HG03354 (cell line): ENCODE results near the gene CREB5.
"Not testable (repeated sequence)": the region's sequence is repeated elsewhere in the genome, so short reads cannot be mapped to it uniquely, and the experiment has no call there.

Experiments used
- ATAC-seq: cut with Tn5 transposase; IDR thresholded peaks from one replicate; pipeline ENCODE4 v1.9.1; 2021; ENCODE audit warnings: mild to moderate bottlenecking; ENCODE audit not compliant: unreplicated experiment, poor library complexity, severe bottlenecking

CREB5 gene

DNA sequence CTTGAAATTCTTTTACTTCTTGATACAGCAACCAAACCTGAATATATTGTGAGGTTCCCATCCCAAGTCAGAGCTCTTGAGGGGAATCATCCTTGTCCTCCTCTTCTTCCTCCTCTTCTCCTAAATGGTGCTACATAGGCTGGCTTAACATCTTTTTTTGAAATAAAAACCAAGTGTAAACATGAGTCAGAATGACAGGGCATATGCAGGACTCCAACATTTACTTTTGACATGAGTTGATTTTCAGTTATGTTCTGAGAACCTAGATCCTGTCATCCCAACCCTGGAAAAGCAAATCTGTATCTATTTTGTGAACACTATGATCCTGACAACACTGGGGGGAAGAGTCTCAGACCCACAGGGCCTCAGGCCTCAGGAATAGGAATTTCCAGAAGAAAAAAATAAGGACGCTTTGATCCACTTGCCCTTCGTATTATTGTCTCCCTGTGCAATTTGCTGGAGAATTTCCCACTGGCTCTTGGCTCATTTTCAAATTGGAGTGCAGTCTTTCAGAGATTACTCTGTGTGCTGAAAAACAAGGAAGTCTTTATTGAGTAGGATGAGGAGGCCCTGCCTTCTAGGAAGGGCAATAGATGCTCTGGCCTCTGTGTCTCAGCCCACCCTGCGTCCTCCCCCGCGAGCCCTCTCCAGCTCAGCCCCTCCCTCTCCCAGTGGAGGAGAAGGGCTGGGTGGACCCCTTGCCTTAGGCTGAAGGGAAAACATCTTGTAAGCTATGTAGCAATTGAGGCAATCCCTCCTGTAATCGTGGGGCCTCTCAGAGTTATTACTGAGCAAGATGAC is 121.6 kb downstream of the CREB5 start:
- ATAC-seq = no peak

DNA sequence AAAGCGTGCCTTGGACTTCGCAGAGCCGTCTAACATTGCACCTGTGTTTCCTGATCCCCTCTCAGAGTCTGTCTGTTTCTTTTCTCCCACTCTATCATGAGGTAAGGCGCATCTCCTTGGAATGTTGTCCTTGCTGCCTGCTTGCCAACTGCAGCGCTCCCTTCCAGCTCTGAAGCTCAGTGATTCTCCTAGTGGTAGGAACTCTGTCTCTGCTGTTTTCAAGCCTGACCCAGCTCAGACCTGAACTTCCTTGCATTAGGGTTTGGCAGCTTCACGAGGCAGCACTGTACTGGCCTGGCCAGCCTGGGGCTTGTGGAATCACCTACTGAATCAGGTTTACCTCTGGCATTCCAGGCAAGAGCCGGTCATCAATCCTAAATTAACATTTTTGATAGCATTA is 123.9 kb downstream of the CREB5 start:
- no peak for ATAC-seq

DNA sequence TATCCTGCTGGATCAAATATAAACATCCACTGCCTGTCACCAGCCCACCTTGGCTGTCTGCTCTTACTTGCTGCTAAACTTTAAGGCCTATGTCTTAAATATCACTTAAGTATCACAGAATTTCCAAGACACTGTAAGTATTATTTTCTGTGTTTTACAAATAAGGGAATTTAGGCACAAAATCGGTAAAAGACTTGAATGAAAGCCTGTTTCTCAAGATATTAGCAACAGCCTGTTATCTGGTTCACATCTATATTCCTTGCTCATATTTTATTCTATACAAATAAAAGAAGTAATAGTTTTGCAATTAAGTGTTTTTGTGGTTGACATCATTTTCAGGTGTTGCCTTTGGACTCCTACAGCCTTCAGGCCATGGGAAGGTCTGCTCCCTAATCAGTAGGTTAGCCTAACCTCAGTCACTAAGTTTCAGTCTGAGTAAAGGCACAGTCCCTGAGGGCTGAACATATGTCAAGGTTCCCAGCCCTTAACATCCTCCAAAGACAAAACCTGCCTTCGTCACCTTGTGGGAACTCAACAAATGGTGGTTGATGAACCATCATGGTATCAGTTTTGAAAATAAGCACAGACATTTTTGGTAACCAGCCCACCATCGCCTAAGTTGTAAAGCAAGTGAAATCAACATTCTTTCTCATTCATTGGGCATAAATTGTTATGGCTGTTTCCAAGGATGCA is 127.1 kb downstream of the CREB5 start:
- ATAC-seq = peak; percentile 99

DNA sequence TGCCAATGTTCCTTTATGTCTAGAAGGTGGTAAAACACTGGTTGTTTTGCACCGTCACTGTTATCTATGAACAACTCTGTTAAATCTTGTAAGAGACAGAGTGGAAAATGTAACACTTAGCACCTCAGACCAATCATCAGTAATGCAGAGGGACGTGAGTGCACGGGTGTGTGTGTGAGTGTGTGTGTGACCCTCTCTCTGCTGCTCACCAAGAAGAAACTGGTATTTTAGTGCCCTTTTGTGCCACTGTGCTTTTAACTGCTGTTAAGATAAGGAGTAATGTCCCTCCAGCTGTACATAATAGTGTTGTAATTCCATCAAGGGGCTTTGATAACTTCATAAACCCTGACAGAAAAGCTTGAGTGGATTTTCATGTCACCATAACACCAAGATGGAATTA is 130.1 kb downstream of the CREB5 start:
- no peak for ATAC-seq

DNA sequence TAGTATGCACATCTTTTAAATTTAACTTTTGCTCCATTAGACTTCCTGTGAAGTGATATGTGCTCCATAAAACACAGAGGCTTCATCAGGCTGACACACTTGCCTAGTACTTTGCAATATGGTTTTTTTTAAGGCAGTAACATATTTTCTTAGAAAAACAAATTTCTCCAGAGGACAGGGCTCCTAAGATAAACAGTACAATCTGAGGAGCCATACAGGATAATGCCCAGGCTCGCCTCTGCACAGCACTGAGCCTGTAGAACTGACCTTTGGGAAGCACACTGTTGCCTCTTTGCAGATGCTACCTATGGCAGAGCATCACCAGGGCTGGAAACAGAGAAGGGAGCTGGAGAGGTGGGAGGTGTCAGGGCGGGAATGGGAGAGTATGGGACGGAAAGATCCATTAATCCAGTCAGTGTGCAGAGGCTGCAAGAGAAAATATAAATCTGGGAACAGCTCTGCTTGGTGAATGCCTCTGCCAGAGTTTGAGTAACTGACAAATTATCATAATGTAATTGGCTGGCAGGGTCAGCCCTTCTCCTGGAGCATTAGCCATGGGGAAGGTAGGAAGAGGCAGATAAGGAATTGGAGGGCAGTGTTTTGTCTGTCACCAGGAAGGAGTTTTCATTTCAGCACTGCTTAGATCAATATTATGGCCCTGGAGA is 132.3 kb downstream of the CREB5 start:
- no peak for ATAC-seq

DNA sequence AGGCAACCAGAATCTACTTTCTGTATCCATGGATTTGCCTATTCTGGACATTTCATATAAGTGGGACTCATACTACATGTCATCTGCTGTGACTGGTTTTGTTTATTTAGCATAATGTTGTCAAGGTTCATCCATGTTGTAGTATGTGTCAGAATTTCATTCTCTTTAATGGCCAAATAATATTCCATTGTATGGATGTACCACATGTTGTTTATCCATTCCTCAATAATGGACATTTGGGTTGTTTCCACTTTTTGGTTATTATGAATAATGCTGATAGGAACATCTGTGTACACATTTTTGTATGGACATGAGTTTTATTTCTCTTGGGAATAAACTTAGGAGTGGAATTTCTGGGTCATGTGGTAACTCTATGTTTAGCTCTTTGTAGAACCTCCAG is 133.7 kb downstream of the CREB5 start:
- no peak for ATAC-seq

DNA sequence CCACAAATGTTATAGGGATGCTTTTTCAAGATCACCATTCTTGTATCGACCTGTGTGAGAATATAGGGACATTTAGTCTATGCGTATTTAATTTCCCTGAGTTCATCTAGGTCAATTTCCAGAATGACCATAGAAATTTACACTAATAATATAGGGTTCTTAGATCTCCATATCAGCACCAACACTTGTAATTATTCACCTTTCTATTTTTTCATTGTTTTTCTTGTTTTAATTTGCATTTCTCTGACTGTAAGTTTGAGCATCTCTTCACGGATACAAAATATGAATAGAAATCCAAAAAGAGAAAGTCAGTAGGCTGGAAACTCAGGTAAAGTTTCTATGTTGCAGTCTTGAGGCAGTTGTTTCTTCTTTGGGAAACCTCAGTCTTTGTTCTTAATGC is 134.8 kb downstream of the CREB5 start:
- ATAC-seq = no peak

DNA sequence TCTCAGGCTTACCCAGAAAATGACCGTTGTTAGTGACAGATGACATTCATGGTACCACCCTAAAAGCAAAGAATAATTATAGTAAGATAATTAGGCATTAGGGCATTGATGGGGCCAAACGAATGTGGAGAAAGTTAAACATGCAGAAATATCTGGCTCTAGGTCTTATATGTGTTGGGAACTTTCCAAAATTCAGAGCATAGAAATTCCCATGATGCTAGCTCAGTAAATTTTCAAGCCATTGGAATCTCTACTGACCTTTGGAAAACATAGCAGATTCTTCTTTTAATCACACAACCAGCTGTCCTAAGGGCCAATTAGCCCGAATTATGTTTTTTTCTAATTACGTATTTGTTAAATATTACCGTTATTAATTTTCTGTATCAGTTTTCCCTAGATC is 136.1 kb downstream of the CREB5 start:
- no peak for ATAC-seq

DNA sequence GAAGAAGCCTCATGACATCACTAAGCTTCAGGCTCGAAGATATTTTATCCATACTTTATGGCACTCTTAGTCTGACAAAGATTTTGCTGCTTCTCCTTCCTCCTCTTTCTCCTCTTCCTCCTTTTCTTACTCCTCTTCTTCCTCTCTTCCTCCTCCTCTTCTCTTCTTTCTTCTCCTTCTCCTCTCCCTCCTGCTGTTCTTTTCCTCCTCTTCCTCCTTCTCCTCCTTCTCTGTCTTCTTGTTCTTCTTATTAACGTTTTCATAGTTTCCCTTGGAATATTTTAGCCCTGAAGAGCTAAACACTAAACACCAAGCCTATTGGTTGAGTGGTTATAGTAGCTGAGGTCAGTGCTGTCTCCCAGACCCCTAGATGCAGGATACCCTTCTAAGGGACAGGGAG is 137.7 kb downstream of the CREB5 start:
- ATAC-seq = no peak

DNA sequence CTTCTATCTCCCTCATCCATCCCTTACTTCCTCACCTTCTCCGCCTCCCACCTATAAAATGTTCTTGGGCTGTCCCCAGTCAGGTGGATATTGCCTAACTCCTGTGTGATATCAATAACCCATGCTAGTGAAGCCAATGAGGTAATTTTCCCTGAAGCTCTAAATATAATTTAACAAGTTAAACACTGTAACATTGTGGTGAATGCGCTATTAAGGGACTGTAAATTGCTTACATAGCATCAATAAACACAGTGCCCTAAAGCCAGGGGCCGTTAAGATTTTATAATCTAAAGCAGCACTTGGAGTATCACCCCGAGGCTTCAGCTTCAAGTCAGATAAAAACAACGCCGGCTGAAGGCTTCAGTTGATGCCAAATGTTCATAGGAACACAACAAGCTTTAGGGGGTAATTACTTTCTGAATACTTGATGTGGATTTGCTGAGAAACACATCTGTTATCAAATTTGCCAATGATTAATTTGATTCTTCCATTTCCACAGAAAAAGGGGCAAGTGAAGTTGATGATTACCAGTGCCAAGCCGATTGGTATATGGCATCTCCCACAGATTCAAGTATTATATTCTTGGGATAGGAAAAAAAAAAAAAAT is 138.4 kb downstream of the CREB5 start:
- no peak for ATAC-seq

DNA sequence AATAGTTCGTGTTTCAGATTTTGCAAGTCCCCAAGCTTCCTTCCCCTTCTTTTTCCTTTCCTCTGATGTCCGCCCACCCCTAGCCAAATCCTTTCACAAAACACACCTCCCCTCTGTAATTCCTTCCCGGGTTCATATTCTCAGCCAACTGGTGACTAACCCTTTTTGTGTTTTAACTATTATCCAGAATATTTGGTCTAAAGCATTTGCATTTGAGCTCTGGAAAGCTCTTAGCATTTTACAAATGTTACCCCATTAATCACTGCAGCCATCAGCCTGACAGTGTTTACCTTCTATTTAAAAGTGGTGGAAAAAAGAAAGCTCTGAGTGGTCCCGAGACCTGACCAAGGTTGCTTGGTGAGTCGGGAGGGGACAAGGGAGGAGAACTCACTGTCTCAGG is 139.0 kb downstream of the CREB5 start:
- no peak for ATAC-seq

DNA sequence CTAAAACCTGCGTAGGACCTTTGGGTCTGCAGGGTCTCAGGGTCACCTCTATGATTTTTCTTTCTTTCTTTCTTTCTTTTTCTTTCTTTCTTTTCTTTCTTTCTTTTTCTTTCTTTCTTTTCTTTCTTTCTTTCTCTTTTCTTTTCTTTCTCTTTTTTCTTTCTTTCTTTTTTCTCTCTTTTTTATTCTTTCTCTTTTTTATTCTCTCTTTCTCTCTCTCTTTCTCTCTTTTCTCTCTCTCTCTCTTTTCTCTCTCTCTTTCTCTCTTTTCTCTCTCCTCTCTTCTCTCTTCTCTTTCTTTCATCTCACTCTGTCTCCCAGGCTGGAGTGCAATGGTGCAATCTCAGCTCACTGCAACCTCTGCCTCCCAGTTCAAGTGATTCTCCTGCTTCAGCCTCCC is 139.4 kb downstream of the CREB5 start:
- not testable (repeated sequence) for ATAC-seq

DNA sequence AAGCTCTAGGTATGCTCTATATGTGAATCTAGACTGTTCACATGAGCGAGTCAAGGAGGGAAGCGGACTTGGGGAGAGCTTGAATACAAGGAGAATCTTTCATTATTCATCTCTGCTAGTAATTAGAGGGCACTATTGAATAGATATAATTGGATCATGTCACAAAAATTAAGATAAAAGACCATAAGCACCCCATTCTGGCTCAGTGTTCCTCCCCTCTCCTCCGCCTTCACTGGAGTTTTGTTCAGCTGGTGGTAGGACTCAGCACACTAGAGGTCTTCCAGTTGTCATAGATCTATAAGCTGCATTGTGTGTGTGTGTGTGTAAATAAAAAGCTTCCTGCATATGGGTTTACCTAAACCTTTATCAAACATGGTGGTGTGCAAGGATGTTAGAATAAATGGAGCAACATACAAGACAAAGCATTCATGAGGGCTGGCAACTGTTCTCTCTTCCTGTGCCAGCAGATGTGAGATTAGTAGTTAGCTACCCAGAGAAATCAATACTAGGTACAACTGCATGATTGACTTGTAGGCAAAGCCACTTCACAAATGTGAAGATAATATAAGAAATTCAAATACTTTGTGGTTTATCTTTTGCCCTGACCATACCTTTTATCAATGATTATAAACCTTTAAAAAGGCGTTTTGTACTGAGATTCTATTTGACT is 142.6 kb downstream of the CREB5 start:
- ATAC-seq = no peak

DNA sequence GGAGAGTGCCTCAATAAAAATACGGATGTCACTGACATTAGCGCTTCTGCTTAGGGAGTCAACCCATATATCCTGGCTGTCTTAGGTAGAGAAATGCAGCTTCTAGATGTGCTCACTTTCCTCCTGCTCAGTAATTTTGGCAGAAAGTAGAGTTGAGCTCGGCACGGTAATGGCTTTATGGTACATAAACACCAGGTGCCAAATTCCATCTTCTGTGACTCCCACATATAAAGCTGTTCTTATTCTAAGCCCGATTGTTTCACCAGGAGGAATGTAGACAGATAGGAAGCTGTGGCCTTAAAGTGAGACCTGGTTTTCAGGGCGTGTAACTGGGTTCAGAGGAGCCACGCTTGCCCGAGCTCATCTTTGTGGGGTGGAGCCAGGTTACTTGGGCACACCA is 143.7 kb downstream of the CREB5 start:
- no peak for ATAC-seq

DNA sequence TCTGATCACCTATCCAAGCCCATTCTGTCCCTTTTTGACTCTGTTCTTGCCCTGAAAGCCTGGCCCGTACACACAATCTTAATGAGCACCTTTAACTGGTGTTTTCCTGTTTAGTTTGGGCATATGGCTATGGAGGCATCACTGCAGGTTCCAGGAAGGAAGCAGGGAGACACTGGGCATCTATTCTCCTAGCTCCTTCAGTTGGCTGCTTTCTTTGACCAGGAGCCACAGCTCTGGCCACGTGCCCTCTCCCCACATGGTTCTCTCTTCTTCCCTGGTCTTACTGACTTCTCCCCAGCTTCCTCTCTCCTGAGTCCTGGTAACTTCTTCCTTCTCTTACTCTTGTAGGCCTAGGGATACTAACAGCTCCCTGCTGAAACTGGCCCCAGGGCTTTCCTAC is 144.4 kb downstream of the CREB5 start:
- no peak for ATAC-seq

DNA sequence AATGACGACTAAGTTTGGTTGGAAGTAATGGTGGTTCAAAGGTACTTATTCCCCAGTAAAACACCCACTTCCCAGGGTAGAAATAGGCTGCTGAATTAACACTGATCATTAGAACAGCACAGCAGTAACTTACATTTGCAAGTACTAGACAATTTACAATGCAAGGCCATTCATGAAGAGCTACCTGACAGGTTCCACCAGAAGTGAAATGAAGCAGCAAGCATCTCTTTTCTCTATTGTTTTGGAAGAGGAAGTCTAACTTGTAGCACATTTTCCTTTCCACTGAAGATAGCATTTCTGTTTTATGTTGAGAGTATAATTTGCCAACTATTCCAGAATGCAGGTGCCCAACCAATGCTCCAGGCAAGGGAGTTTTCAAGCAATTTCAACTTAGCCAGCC is 145.9 kb downstream of the CREB5 start:
- ATAC-seq = no peak

DNA sequence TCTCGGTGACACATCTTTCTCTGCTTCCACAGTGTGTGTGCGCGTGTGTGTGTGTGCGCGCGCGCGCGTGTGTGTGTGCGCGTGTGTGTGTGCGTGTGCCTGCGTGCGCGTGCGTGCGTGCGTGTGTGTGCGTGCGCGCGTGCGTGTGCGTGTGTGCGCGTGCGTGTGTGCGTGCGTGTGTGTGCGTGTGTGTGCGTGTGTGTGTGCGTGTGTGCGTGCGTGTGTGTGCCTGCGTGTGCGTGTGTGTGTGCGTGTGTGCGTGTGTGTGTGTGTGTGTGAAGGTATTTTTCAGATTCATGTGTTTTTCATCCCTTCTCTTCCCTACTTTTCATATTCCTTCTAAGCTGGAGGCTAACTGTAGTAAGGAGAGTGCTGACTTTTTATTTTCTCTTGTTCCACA is 148.4 kb downstream of the CREB5 start:
- ATAC-seq = no peak

DNA sequence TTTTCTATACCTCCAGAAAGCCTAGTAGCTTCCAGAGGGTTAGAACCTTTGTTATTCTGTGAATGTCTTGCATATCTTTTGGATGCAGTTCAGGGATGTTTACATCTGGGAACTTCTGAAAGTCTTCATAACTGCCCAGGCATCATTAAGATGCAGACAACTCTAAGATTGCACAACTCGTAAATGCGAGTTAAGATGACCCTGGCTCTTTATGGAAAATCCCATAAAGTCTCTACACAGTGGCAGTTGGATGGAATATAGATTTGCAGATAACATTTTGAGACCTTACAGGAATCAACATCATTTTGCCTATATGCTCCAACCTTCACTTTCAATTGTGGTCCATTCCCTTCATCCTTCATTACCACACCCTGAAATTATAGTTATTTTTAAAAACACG is 151.7 kb downstream of the CREB5 start:
- no peak for ATAC-seq

DNA sequence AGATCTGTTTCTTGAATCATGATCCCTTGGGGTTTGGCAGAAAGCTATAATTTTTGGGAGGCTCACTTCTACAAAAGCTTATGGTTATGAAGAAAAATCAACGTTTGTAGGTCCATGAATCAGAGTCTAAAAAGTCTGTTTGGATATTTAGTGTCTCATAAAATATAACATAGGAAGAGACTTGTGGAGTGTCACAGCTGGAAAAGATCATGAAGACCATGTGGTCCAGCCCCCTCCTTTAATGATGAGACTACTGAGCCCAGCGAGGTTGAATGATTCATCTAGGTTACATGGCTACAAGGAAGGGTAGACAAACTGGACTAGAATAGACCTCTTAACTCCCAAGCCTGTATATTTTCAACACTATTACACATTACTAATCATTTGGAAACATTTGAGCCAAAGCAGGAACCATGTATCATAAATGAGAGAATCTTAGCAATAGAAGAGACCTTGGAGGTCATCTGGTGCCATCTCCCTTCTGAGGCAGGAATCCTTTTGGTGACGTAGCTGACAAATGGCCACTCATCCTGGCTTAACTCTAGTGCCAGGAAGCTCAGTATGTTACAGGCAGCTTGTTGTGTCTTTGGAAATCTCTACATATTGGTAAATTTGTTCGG is 152.5 kb downstream of the CREB5 start:
- ATAC-seq = no peak

DNA sequence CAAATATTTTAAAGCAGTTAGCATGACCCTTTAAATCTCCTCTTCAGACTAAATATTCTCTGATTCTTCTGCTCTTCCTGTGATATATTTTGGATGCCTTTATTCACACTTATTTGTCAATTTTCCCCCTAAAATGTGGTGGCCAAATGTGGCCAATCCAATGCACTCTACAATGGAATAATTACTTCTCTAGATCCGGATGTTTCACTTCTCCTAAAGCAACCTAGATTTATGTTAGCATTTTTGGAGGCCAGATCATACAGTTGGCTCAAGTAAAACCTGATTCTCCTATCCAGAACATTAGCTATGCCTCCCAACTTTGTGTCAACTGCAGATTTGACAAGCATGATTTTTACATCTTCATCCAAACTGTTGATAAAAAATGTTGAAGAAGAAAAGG is 153.7 kb downstream of the CREB5 start:
- ATAC-seq = no peak
